Endothelial cell (in vitro differentiated cells): ENCODE data around the gene GJD4. TPM values are rescaled to one million over a fixed set of nuclear protein-coding genes. Genes with fewer than 3 reads are reported as not detected.

Source experiments
- DNase-seq: peaks from one replicate; pipeline ENCODE4 v3.0.0; 2021; ENCODE audit warnings: low spot score
- H3K27ac Mint-ChIP-seq: one replicate; pipeline ENCODE4 v1.8.0; 2021; ENCODE audit warnings: mixed read lengths, inconsistent platforms; ENCODE audit not compliant: unreplicated experiment
- H3K27me3 Mint-ChIP-seq: one replicate; pipeline ENCODE4 v1.8.0; 2021; ENCODE audit warnings: mild to moderate bottlenecking, moderate library complexity, mixed read lengths, inconsistent platforms; ENCODE audit not compliant: unreplicated experiment
- H3K36me3 Mint-ChIP-seq: one replicate; pipeline ENCODE4 v1.8.0; 2021; ENCODE audit warnings: mild to moderate bottlenecking, low read depth, mixed read lengths, inconsistent platforms; ENCODE audit not compliant: unreplicated experiment
- H3K4me1 Mint-ChIP-seq: one replicate; pipeline ENCODE4 v1.8.0; 2021; ENCODE audit warnings: mild to moderate bottlenecking, mixed read lengths, inconsistent platforms; ENCODE audit not compliant: unreplicated experiment
- H3K4me3 Mint-ChIP-seq: one replicate; pipeline ENCODE4 v1.8.0; 2021; ENCODE audit warnings: mild to moderate bottlenecking, mixed read lengths, inconsistent platforms; ENCODE audit not compliant: unreplicated experiment
- H3K9me3 Mint-ChIP-seq: one replicate; pipeline ENCODE4 v1.8.0; 2021; ENCODE audit warnings: mixed read lengths, inconsistent platforms; ENCODE audit not compliant: unreplicated experiment
- total RNA-seq: library from RNA; stranded (reverse); fragmentation: NEBNext Ultra II Directional; extraction: Animal tissue kit (Norgen Biotek cat#: 25700); gene quantifications from one replicate; pipeline ENCODE4 v1.2.1, GENCODE V29; 2021; ENCODE audit not compliant: unreplicated experiment
- TF ChIP-seq, protein P1 (sequence below): fragments of 200-600 bp; sonication (generic); IDR thresholded peaks from one replicate; pipeline ENCODE4 v1.5.0; 2021; ENCODE audit warnings: antibody characterized with exemption; ENCODE audit not compliant: unreplicated experiment

GJD4 gene
- total RNA-seq, 1 donor from 2014 or later: not detected

DNA sequence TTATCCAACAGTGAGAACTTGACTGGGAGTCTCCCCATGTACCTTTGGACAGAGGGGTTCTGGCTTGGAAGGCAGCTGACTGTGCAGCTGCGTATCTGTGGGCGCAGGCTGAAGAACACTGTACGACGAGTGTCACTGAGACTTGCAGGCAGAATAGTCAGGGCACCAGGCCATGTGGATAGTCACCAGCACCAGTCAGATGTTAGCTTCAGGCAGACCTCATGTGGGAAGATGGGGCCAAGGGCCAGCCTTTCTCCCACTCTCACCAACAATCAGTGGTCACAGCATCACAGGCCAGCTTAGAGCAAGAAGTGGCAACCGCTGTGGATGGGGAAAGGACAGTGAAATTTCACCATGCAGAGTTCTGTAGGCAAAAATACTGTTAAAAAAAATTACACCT, 43.4 kb upstream of the GJD4 start:
- Mint-ChIP-seq H3K4me1 (peaks cover 17% of the 10 kb centered on the region), H3K27me3 (peaks cover 11% of the 10 kb centered on the region), H3K4me3 (no peak overlapping the region), H3K27ac (no peak overlapping the region), H3K9me3 (no peaks in the 10 kb centered on the region), H3K36me3 (peaks cover 26% of the 10 kb centered on the region)
- TF ChIP-seq, protein P1, sequence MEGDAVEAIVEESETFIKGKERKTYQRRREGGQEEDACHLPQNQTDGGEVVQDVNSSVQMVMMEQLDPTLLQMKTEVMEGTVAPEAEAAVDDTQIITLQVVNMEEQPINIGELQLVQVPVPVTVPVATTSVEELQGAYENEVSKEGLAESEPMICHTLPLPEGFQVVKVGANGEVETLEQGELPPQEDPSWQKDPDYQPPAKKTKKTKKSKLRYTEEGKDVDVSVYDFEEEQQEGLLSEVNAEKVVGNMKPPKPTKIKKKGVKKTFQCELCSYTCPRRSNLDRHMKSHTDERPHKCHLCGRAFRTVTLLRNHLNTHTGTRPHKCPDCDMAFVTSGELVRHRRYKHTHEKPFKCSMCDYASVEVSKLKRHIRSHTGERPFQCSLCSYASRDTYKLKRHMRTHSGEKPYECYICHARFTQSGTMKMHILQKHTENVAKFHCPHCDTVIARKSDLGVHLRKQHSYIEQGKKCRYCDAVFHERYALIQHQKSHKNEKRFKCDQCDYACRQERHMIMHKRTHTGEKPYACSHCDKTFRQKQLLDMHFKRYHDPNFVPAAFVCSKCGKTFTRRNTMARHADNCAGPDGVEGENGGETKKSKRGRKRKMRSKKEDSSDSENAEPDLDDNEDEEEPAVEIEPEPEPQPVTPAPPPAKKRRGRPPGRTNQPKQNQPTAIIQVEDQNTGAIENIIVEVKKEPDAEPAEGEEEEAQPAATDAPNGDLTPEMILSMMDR: no peak
- no peak for DNase-seq

DNA sequence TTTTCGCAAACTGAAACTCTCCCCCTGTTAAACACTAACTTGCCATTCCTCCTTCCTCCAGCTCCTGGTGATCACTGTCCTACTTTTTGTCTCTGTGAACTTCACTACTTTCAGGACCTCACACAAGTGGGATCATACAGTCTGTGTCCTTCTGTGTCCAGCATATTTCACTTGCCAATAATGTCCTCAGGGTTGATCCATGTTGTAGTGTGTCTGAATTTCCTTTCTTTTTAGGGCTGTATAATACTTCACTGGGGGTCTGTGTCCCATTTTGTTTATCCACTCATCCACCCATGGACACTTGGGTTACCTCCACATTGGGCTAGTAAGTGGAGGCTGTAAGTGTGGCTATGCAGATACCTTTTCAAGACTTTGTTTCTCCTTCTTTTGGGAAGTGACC, 42.7 kb upstream of the GJD4 start:
- DNase-seq: no peak
- Mint-ChIP-seq H3K27ac (no peak overlapping the region), H3K4me1 (peaks cover 19% of the 10 kb centered on the region), H3K9me3 (no peaks in the 10 kb centered on the region), H3K4me3 (no peak overlapping the region), H3K27me3 (peaks cover 11% of the 10 kb centered on the region), H3K36me3 (peaks cover 33% of the 10 kb centered on the region)
- TF ChIP-seq, protein P1: no peak

DNA sequence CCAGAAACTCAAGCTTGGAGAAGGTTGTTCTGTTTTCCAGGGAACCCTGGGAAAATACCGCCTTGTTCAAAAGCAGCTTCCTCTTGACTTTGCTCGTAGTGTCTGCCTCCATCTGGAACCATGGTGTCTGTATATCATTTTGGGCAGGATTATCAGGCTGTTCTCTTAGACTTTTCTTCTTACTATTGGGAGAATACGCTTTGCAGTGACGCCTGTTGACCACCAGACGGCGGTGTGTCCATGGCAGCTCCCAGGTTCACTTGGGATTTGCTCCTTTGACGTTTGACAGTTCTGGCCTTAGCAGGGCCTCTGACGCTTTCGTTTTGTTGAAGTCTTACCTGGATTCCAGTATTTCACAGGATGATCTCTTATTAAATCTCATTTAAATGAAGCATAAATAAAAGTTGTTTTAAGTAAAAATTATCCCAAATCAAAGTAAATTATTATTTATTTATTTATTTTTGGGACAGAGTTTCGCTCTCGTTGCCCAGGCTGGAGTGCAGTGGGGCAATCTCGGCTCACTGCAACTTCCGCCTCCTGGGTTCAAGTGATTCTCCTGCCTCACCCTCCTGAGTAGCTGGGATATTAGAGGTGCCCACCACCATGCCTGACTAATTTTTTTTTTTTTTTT, 41.8 kb upstream of the GJD4 start:
- Mint-ChIP-seq H3K36me3 (peaks cover 29% of the 10 kb centered on the region), H3K9me3 (no peaks in the 10 kb centered on the region)
- TF ChIP-seq, protein P1: peak; percentile 100

DNA sequence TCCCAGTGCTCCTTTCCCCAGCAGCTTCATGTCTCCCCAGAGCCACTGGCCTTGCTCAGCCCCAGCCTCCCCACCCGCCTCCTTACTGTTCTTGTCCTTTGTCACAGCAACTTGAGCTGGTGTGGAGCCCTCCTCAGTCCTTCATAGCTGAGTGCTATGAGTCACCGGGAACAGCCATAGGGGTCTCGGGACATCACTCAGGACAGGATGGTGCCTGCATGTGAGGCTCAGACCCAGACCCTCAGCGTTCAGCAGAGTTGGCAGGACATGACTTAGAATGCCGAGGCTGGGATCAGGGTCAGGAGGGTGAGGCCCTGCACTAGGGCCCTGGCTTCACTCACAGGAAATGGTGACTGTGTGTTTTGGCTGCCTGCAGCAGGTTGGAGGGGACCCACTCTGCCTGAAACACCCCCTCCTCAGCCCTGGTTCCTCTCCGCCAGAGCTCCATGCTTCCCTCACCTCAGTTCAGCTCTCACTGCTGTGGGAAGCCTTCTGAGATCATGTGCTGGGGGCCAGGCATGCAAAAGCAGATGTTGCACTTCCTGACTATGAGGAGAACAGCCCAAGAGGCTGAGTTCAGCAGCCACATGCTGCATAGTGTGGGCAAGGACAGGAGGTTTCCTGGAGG, 40.7 kb upstream of the GJD4 start:
- TF ChIP-seq, protein P1: no peak

More for the DNA sequence above, 41.8 kb upstream of the GJD4 start:
- Mint-ChIP-seq H3K4me1 (peaks cover 19% of the 10 kb centered on the region), H3K27ac (peak overlapping the region; percentile 36), H3K27me3 (peaks cover 11% of the 10 kb centered on the region), H3K4me3 (no peak overlapping the region)
- DNase-seq: peak; percentile 71

DNA sequence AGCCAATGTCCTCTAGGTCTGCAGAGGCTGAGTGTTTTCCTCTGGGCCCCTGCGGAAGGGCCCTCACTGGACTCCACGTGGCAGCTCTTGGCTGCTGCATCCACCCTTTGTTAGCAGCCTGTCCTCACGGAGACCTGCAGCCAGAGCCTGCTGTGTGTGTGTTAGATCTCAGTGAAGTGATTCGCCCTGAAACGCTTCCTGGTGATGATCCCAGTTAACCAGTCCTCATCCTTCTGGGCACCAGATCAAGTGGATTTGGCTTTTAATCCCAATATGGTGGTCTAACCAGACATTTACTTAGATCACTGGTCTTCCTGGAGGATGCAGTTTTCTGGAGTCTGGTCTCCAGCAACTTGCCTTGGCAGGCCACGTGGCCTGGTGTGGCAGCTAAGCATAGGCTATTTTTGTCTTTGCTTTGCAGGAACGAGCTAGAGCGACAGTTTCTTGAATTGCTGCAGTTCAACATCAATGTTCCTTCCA, 39.5 kb upstream of the GJD4 start:
- peaks cover 33% of the 10 kb centered on the region for H3K36me3 Mint-ChIP-seq
- DNase-seq: no peak
- H3K4me3 Mint-ChIP-seq: no peak overlapping the region
- H3K4me1 Mint-ChIP-seq: peaks cover 26% of the 10 kb centered on the region
- H3K9me3 Mint-ChIP-seq: no peaks in the 10 kb centered on the region
- H3K27me3 Mint-ChIP-seq: peaks cover 13% of the 10 kb centered on the region
- H3K27ac Mint-ChIP-seq: no peak overlapping the region
- TF ChIP-seq, protein P1: no peak

More for the DNA sequence above, 40.7 kb upstream of the GJD4 start:
- Mint-ChIP-seq H3K27ac (no peak overlapping the region), H3K27me3 (peaks cover 9% of the 10 kb centered on the region), H3K36me3 (peaks cover 31% of the 10 kb centered on the region), H3K9me3 (no peaks in the 10 kb centered on the region), H3K4me1 (peaks cover 22% of the 10 kb centered on the region), H3K4me3 (no peak overlapping the region)
- no peak for DNase-seq
